ENCODE data around the gene FILIP1L.
"Not testable (repeated sequence)": the region's sequence is repeated elsewhere in the genome, so short reads cannot be mapped to it uniquely, and the experiment has no call there.

FILIP1L gene

GRCh38 chr3:100053951-100054620, 60.2 kb downstream of the FILIP1L start:
- no peak for DNase-seq (ENCODE audit: low read depth in 1 of 2, low spot score in 1 of 2)
- no peak for TF ChIP-seq JUND (IDR thresholded peaks at IDR 0.05; ENCODE audit: low read depth)
- in situ Hi-C loops (cut with HindIII; ENCODE audit: low pct_unique_long_range_greater_than_20kb, low sequenced_read_pairs): no loop called here

DNA sequence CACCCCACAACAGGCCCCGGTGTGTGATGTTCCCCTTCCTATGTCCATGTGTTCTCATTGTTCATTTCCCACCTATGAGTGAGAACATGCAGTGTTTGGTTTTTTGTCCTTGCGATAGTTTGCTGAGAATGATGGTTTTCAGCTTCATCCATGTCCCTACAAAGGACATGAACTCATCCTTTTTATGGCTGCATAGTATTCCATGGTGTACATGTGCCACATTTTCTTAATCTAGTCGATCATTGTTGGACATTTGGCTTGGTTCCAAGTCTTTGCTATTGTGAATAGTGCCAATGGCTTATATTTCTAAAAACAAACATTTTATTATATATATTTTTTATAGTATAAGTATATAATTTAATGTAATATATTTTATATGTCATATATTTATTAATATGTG, 62.8 kb downstream of the FILIP1L start:
- in situ Hi-C loops (cut with HindIII; ENCODE audit: low pct_unique_long_range_greater_than_20kb, low sequenced_read_pairs); DNase-seq (ENCODE audit: low read depth in 1 of 2, low spot score in 1 of 2): not testable (repeated sequence)

GRCh38 chr3:100048248-100048647, 66.1 kb downstream of the FILIP1L start:
- no peak for DNase-seq (ENCODE audit: low read depth in 1 of 2, low spot score in 1 of 2)
- in situ Hi-C loops (cut with HindIII; ENCODE audit: low pct_unique_long_range_greater_than_20kb, low sequenced_read_pairs): no loop called here
- no peak for TF ChIP-seq JUND (IDR thresholded peaks at IDR 0.05; ENCODE audit: low read depth)

DNA sequence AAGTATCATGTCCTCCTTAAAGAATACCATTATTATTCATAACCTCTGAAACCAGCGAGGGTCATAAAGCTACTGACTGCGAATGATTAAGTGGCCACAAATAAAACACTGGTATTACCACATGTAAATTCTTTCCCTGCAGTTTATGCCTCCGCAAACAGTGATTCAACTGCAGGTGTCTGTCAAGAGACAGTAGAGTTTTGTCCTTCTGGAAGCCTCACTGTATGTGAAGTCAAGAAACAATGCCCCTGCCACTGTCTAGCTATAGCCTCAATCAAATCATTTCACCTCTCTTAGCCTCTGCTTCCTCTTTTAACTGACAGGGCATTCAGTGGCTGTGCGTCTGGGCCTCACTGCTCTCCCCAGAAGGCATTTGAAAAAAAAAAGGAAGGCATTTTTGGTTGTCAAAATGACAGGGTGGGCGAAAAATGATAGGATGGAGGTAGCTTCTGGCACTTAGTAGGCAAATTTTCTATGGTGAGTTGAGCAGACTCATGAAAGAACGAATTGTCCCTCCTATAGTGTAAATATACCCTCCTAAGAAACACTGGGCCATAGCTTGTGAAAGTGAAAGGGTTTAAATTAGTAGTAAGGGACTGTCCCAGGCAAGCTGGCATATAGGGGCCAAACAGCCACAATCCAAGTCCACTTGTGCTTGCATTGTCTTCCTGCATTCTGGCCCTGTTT, 66.7 kb downstream of the FILIP1L start:
- peak in 1 of 2 experiments; percentile 54 for DNase-seq (ENCODE audit: low read depth in 1 of 2, low spot score in 1 of 2)
- no peak for TF ChIP-seq JUND (IDR thresholded peaks at IDR 0.05; ENCODE audit: low read depth)
- in situ Hi-C loops (cut with HindIII; ENCODE audit: low pct_unique_long_range_greater_than_20kb, low sequenced_read_pairs): no loop called here

- TF ChIP-seq JUND (IDR thresholded peaks at IDR 0.05; ENCODE audit: low read depth): no peak
- DNase-seq (ENCODE audit: low read depth in 1 of 2, low spot score in 1 of 2): no peak
- in situ Hi-C loops (cut with HindIII; ENCODE audit: low pct_unique_long_range_greater_than_20kb, low sequenced_read_pairs): no loop called here
Observed at GRCh38 chr3:100046986-100047385, 67.3 kb downstream of the FILIP1L start.

DNA sequence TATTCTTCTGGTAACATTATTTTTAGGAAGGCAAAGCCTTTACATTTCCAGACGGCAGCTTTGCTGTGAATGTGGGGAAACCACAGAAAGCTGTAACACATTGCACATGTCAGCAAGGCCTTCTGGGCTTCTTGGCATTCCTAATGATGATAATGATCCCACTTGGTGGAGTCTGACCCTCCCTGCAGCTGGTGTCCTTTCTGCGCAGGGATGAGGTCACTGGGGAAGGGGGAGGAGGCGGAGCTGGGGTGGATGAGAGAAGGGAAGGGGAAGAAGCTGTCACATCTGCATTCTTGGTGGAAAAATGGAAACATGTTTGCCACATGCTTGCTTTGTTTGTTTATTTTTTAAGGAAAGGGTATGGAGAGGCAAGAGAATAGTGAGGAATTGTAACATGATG, 68.6 kb downstream of the FILIP1L start:
- DNase-seq (ENCODE audit: low read depth in 1 of 2, low spot score in 1 of 2): no peak
- in situ Hi-C loops (cut with HindIII; ENCODE audit: low pct_unique_long_range_greater_than_20kb, low sequenced_read_pairs): no loop called here

DNA sequence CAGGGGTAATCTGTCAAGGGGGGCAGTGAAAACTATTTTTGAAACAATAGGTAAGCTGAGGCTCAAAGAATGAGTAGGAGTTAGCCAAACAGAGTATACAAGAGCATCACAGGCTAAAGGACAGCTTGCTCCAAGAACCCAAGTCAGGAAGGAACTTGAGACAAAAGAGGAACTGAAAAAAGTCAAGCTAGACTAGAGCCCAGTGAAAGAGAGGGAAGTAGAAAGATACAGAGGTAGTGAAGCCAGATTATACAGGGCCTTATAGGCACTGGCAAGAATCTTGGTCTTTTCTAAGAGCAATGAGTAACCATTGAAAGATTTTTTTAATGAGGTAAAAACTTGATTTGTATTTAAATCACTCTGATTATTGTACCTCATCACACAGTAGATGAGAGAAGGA, 69.9 kb downstream of the FILIP1L start:
- no peak for DNase-seq (ENCODE audit: low read depth in 1 of 2, low spot score in 1 of 2)
- in situ Hi-C loops (cut with HindIII; ENCODE audit: low pct_unique_long_range_greater_than_20kb, low sequenced_read_pairs): no loop called here
- no peak for TF ChIP-seq JUND (IDR thresholded peaks at IDR 0.05; ENCODE audit: low read depth)

More for the DNA sequence above, 68.6 kb downstream of the FILIP1L start:
- no peak for TF ChIP-seq JUND (IDR thresholded peaks at IDR 0.05; ENCODE audit: low read depth)

- in situ Hi-C loops (cut with HindIII; ENCODE audit: low pct_unique_long_range_greater_than_20kb, low sequenced_read_pairs): no loop called here
Observed at GRCh38 chr3:100043271-100043670, 71.0 kb downstream of the FILIP1L start.

GRCh38 chr3:100042166-100042981, 71.9 kb downstream of the FILIP1L start:
- in situ Hi-C loops (cut with HindIII; ENCODE audit: low pct_unique_long_range_greater_than_20kb, low sequenced_read_pairs): no loop called here
- no peak for TF ChIP-seq JUND (IDR thresholded peaks at IDR 0.05; ENCODE audit: low read depth)
- DNase-seq (ENCODE audit: low read depth in 1 of 2, low spot score in 1 of 2): no peak

More at GRCh38 chr3:100043271-100043670, 71.0 kb downstream of the FILIP1L start:
- DNase-seq (ENCODE audit: low read depth in 1 of 2, low spot score in 1 of 2): no peak
- no peak for TF ChIP-seq JUND (IDR thresholded peaks at IDR 0.05; ENCODE audit: low read depth)

DNA sequence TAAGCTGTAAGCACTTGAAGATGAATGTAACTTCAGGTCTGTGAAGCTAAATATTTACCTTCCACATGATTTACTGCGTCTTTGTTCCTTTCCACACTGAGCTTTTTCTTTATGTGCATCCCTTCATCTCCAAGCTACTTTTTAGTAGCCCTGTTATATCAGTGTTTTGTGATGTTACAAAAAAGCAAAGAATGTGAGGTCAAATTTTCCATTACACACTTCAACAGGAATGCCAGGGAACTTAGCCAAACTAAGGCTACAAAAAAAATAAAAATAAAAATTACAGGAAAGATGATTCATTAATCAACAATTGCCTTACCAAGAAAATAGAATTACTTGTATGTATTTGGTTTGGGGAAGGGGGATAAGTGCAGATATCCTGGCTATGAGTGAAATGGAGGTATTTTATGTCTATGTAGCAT, 73.0 kb downstream of the FILIP1L start:
- DNase-seq (ENCODE audit: low read depth in 1 of 2, low spot score in 1 of 2): no peak
- in situ Hi-C loops (cut with HindIII; ENCODE audit: low pct_unique_long_range_greater_than_20kb, low sequenced_read_pairs): no loop called here
- no peak for TF ChIP-seq JUND (IDR thresholded peaks at IDR 0.05; ENCODE audit: low read depth)

- DNase-seq (ENCODE audit: low read depth in 1 of 2, low spot score in 1 of 2): no peak
- no peak for TF ChIP-seq JUND (IDR thresholded peaks at IDR 0.05; ENCODE audit: low read depth)
- in situ Hi-C loops (cut with HindIII; ENCODE audit: low pct_unique_long_range_greater_than_20kb, low sequenced_read_pairs): no loop called here
Observed at GRCh38 chr3:100040451-100041225, 73.7 kb downstream of the FILIP1L start.

- no peak for DNase-seq (ENCODE audit: low read depth in 1 of 2, low spot score in 1 of 2)
- in situ Hi-C loops (cut with HindIII; ENCODE audit: low pct_unique_long_range_greater_than_20kb, low sequenced_read_pairs): no loop called here
- TF ChIP-seq JUND (IDR thresholded peaks at IDR 0.05; ENCODE audit: low read depth): no peak
Observed at GRCh38 chr3:100039075-100039474, 75.2 kb downstream of the FILIP1L start.
